NT2/D1 (cell line): Measurements from ENCODE around the gene IFI27L1.

Source experiments
- DNase-seq: peaks from one replicate; pipeline ENCODE4 v3.0.0-alpha.2; 2011; ENCODE audit warnings: low read depth, low spot score
- H3K27me3 ChIP-seq: 2 replicates; pipeline ENCODE4 v1.6.0; 2011; ENCODE audit warnings: mild to moderate bottlenecking; ENCODE audit not compliant: insufficient read length, insufficient read depth
- H3K36me3 ChIP-seq: 2 replicates; pipeline ENCODE4 v1.6.1; 2011; ENCODE audit warnings: mild to moderate bottlenecking, low read length, mixed read lengths; ENCODE audit not compliant: insufficient read depth, insufficient read length
- H3K4me1 ChIP-seq: 2 replicates; pipeline ENCODE4 v1.5.1; 2011; ENCODE audit not compliant: insufficient read depth, insufficient read length
- H3K4me3 ChIP-seq: 2 replicates; pipeline ENCODE4 v1.5.1; 2011; ENCODE audit warnings: low read depth; ENCODE audit not compliant: insufficient read length
- H3K9ac ChIP-seq: 2 replicates; pipeline ENCODE4 v1.6.0; 2011; ENCODE audit warnings: low read depth; ENCODE audit not compliant: insufficient read length
- H3K9me3 ChIP-seq: 2 replicates; pipeline ENCODE4 v1.5.1; 2011; ENCODE audit warnings: mild to moderate bottlenecking, low read length; ENCODE audit not compliant: insufficient read depth
- SUZ12 ChIP-seq: IDR thresholded peaks from 2 replicates; pipeline ENCODE4 v1.6.1; 2011; ENCODE audit not compliant: insufficient read length, insufficient read depth; ENCODE audit errors: extremely low read depth
- YY1 ChIP-seq: IDR thresholded peaks from 2 replicates; pipeline ENCODE4 v1.6.1; 2011; ENCODE audit not compliant: insufficient read length, insufficient read depth
- ZNF274 ChIP-seq: IDR thresholded peaks from 2 replicates; pipeline ENCODE4 v1.6.1; 2011; ENCODE audit warnings: mild to moderate bottlenecking, low read depth, low read length

IFI27L1 gene

DNA sequence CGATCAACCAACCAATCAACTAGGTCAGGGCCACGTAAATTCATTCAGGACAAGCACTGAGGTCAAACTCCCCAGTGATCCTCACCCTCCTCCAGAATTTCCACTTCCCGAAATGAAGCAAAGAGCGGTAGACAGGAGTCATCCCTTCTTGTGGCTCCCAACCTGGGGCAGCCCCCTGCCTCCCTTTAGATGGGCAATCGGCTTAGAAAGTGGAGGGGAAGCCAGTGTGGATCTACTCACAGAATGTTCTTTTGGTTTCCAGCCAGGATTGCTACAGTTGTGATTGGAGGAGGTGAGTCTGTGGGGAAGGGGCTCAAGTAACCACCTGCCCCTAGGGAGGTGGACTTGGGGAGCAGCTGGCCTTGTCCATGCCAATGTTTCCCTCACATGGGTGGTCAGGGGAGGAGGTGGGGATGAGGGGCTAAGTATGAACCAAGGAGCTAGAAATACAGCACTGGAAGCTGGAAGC is 33.5 kb downstream of the IFI27L1 start:
- H3K9me3 ChIP-seq, result no peaks in the 10 kb centered on the region
- H3K9ac ChIP-seq, result no peak overlapping the region
- TF ChIP-seq YY1 (no peak), SUZ12 (no peak), ZNF274 (no peak)
- peaks cover 5% of the 10 kb centered on the region for H3K4me1 ChIP-seq
- H3K27me3 ChIP-seq, result no peaks in the 10 kb centered on the region
- DNase-seq, result no peak
- H3K36me3 ChIP-seq, result no peaks in the 10 kb centered on the region
- no peak overlapping the region for H3K4me3 ChIP-seq

DNA sequence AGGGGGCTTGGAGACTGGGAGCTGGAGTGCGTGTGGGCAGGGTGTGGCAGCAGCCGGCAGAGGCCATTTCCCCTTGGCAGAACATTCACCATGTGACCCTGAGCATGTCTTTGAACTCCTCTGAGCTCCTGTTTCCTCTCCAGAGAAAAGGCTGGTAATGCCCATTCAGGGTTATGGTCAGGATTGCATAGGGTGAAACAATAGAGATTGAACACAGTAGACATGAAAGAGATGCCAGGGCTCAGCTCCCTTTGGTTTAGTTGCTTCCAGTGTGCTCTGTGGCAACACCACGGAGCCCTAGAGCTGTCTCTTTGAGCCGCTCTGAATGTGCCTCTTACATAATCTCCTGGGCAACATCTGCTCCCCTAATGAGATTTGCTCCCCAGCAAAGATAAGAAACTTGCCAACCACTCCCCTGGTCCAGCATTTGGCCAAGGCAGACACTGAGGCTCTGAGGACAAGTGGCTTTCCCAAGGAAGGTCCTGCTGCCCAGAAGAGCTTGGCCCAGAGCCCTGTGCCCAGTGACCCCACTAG is 34.0 kb downstream of the IFI27L1 start:
- no peaks in the 10 kb centered on the region for H3K27me3 ChIP-seq
- no peak for DNase-seq
- peaks cover 3% of the 10 kb centered on the region for H3K4me1 ChIP-seq
- no peak overlapping the region for H3K9ac ChIP-seq
- no peaks in the 10 kb centered on the region for H3K36me3 ChIP-seq
- TF ChIP-seq SUZ12, result no peak
- no peak for TF ChIP-seq ZNF274
- no peak for TF ChIP-seq YY1
- H3K4me3 ChIP-seq, result no peak overlapping the region
- H3K9me3 ChIP-seq, result peaks cover 3% of the 10 kb centered on the region; the same call in 1 of the 2 replicates

DNA sequence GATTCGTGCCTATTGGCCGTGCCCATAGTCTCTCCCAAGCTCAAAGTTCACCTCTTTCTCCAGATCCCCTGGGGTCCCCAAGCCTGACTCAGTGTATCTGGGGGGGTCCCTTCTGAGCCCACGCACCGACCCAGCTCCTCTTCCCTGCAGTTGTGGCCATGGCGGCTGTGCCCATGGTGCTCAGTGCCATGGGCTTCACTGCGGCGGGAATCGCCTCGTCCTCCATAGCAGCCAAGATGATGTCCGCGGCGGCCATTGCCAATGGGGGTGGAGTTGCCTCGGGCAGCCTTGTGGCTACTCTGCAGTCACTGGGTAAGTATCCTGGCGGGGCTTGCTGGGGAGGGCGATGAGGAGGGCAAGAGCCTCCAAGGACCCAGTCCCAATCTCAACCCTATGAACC is 34.5 kb downstream of the IFI27L1 start:
- peaks cover 3% of the 10 kb centered on the region; the same call in 1 of the 2 replicates for H3K9me3 ChIP-seq
- H3K27me3 ChIP-seq, result no peaks in the 10 kb centered on the region
- TF ChIP-seq YY1 (no peak), SUZ12 (no peak), ZNF274 (no peak)
- no peak overlapping the region for H3K4me3 ChIP-seq
- DNase-seq, result no peak
- no peaks in the 10 kb centered on the region for H3K36me3 ChIP-seq
- H3K9ac ChIP-seq, result no peak overlapping the region
- H3K4me1 ChIP-seq, result peaks cover 3% of the 10 kb centered on the region

DNA sequence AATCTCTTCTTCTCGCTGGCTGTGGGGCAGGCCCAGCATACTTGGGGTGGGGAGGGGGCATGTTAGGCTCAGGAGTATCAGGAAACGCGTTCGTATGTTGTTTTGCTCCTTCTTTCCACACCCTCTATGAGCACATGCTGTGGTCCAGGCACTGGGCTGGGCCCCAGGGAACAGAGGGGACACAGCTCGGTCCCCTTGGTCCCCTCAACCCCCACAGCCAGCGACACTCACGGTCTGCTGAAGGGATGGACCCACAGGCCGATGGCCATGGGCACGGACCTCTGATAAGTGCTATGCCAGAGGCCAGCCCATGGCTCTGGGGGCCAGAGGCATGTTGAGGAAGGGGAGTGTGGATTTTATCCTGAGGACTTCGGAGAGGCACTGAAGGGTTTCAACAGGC is 35.6 kb downstream of the IFI27L1 start:
- TF ChIP-seq ZNF274 (no peak), YY1 (no peak)
- Histone ChIP-seq H3K4me3 (no peak overlapping the region), H3K27me3 (no peaks in the 10 kb centered on the region), H3K4me1 (peaks cover 3% of the 10 kb centered on the region), H3K36me3 (no peaks in the 10 kb centered on the region), H3K9me3 (peaks cover 3% of the 10 kb centered on the region; the same call in 1 of the 2 replicates), H3K9ac (no peak overlapping the region)
- DNase-seq, result no peak

DNA sequence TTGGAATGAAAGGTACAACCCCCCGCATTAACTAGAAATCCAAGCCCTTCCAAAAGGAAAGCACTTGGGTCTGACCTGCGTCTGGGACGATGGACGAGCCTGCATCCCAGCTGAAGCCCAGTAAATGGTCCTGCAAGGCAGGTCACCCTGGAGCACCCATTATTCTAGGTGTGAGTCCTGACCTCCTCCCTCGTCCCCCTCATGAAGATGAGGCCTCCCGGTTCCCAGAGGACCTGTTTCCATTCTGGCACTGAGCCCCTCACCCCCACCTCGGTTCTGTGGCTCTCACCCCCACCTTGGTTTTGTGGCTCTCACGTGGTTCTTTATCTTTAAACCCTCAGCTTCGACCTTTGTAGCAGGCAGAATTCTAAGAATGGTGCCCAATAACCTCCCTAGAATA is 36.7 kb downstream of the IFI27L1 start:
- no peaks in the 10 kb centered on the region for H3K27me3 ChIP-seq
- DNase-seq, result no peak
- no peaks in the 10 kb centered on the region for H3K36me3 ChIP-seq
- H3K4me1 ChIP-seq, result peaks cover 3% of the 10 kb centered on the region
- no peak overlapping the region for H3K4me3 ChIP-seq
- TF ChIP-seq YY1 (no peak), SUZ12 (no peak), ZNF274 (no peak)
- H3K9ac ChIP-seq, result no peak overlapping the region
- H3K9me3 ChIP-seq, result peaks cover 3% of the 10 kb centered on the region; the same call in 1 of the 2 replicates

DNA sequence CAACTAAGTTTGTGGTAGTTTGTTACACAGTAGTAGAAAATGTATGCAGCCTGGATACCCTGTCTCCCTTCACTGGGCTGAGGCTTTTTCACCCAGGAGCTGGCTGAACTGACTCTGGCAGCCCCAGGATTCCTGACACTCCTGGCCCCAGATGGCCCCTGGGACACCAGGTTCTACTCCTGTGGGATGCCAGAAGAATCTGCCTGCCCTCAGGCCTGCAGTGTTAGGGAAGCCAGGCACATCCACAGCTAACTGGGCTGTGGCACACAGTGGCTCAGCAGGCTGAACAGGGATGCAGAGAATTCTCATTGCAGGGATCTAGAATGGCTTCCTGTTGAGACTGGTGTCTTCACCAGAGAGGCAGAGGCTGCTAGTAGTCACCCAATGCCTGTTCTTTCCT is 38.0 kb downstream of the IFI27L1 start:
- TF ChIP-seq YY1 (no peak), SUZ12 (no peak), ZNF274 (no peak)
- Histone ChIP-seq H3K27me3 (no peaks in the 10 kb centered on the region), H3K4me1 (no peaks in the 10 kb centered on the region), H3K4me3 (no peak overlapping the region), H3K9ac (no peak overlapping the region), H3K9me3 (peaks cover 3% of the 10 kb centered on the region; the same call in 1 of the 2 replicates), H3K36me3 (no peaks in the 10 kb centered on the region)
- DNase-seq, result no peak

DNA sequence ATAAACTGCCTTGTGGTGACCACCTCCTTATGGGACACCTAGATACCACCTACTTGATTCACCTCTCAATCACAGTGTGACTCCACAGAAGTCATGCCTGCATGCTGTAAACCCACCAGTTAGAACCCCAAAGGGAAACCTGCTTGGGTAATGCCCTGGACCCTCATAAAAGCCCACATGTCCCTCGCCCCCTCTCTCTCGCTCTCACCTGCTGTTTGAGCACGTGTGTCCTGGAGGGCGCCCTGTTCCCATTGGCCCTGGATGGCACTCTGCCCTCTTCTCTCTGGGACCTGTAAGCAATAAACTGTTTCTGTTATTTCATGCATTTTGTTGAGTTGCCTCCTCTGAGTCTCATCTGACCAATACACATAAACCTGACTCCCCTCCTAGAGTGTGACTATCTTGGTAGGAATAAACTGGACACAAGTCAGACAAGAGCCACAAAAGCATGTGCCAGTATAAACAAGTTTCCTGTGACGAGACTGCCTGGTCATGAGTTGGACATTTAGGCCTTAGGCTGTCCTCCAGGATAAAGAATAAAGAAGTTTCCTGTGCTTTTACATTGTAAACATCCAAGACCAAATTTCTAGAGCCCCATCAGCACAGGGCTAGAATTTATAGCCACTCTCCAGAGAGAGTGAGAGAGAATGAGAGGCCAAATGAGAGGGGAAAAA is 39.7 kb downstream of the IFI27L1 start:
- Histone ChIP-seq H3K36me3 (no peaks in the 10 kb centered on the region), H3K9ac (no peak overlapping the region), H3K9me3 (peaks cover 3% of the 10 kb centered on the region; the same call in 1 of the 2 replicates), H3K4me1 (no peaks in the 10 kb centered on the region), H3K4me3 (no peak overlapping the region), H3K27me3 (no peaks in the 10 kb centered on the region)
- no peak for DNase-seq
- TF ChIP-seq ZNF274, result no peak
- TF ChIP-seq YY1, result no peak
- TF ChIP-seq SUZ12, result no peak
